HG02885 (cell line): ENCODE measurements around the gene AP5Z1.
A peak's percentile ranks its signal among the peaks of the same experiment; 100 is the strongest.

Experiments used
- ATAC-seq: cut with Tn5 transposase; IDR thresholded peaks from one replicate; pipeline ENCODE4 v1.9.1; 2021; ENCODE audit warnings: mild to moderate bottlenecking; ENCODE audit not compliant: unreplicated experiment, poor library complexity

Gene AP5Z1, protein sequence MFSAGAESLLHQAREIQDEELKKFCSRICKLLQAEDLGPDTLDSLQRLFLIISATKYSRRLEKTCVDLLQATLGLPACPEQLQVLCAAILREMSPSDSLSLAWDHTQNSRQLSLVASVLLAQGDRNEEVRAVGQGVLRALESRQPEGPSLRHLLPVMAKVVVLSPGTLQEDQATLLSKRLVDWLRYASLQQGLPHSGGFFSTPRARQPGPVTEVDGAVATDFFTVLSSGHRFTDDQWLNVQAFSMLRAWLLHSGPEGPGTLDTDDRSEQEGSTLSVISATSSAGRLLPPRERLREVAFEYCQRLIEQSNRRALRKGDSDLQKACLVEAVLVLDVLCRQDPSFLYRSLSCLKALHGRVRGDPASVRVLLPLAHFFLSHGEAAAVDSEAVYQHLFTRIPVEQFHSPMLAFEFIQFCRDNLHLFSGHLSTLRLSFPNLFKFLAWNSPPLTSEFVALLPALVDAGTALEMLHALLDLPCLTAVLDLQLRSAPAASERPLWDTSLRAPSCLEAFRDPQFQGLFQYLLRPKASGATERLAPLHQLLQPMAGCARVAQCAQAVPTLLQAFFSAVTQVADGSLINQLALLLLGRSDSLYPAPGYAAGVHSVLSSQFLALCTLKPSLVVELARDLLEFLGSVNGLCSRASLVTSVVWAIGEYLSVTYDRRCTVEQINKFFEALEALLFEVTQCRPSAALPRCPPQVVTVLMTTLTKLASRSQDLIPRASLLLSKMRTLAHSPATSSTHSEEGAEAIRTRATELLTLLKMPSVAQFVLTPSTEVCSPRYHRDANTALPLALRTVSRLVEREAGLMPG

DNA sequence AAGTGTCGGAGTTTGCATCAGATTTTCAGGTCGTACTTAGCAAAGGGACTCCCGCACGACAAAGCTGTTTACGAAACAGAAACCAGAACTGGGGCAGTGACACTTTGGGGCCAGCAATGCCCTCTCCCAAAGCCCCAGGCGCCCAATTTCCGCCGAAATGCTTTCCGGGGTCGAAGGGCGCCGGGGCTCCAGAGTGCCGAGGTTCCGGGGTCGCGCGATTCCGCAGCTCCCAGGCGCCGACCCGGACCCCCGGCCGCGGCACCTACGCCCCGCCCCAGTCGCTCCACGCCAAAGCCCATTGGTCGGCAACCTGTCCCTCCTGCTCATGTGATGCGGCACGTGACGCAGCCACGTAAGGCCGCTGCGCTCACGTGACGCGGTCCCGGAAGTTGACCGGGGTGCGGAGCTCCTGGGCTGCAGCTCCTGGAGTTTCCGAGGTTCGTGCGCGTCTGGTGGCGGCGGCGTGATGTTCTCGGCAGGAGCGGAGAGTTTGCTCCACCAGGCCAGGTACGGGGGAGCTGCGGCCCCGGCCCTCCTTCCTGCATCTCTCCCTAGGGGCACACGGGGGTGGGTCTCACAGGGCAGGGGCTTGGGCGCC is at the start of gene AP5Z1:
Gene AP5Z1 (plus strand): TSS at position 374 of the 598 bp plus-strand sequence. CDS start 93 bp downstream, at position 467.
- peak; percentile 94 for ATAC-seq

DNA sequence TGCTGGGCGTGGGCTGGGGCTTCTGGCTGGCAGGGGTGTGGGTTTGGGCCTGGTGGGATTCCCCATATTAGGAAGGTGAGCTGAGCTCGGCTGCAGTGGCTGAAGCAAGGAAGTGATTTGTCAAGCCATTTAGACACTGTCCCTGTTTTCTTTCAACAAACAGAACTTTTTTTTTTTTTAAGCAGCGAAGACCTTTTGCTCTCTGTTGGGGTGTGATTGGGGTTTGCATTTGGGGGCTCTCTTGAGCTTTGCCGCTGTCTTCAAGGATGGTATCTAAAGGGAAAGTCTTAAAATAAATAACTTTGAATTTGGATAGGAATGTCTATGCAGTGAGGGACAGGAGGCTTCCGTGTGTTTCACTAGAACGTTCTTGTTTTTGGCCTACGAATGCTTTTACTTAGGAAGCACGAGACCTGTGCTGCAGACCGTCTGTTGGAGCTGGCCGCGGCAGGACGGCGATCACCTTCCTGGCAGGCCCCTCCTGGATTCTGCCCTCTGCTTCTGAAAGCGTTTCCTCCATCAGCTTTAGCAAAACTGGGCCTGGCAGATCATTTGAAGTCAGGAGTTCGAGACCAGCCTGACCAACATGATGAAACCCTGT is 49.5 kb upstream of the AP5Z1 start:
- ATAC-seq = no peak

DNA sequence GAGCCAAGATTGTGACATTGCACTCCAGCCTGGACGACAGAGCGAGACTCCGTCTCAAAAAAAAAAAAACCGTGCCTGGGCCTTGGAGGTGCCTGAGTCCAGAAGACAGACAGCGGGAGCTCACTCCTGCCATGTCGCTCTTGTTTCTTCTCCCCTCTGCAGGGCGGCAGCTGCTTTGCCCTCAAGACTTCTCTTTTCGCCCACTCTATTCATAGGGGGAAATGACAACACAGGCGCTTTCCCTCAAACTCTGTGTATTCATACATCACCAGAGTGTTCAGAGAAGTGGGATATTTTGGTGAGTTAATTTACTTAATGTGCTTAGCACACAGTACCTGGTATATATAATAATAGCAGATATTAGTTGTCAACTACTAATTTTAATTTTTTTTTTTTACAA is 48.9 kb upstream of the AP5Z1 start:
- ATAC-seq = no peak

DNA sequence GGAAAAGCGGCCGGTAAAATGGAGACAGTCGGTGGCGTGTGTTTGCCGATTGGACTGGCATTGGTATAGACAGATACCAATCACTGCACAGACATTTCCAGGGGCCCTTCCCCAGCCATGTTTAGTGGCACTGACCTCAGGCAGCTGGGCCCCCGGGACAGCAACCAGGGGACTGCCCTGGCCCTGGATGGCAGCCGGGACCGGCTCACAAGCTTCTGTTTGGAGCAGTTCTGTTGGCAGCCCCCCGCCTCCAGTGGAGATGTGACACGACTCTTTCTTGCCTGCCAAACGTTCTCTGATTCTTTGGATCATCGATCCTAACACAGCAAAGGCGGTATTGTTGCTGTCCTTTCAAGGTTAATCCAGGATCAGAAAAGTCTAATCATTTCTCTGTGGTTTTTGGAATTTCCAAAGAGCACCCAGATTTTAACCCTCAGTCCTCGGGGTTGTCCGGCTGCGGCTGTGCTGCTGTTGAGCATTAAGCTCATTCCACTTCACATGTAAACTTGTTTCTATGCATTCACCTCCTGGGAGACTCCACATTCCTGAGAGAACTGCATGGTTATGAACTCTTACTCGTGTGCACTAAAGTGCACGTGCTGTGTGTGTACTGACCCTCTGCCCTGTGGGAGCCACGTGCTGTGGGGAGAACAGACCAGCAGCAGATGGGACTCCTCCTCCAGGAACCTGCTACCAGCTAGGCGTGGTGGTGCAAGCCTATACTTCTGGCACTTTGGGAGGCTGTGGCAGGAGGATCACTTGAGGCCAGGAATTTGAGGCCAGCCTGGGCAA is 47.3 kb upstream of the AP5Z1 start:
- ATAC-seq = no peak

DNA sequence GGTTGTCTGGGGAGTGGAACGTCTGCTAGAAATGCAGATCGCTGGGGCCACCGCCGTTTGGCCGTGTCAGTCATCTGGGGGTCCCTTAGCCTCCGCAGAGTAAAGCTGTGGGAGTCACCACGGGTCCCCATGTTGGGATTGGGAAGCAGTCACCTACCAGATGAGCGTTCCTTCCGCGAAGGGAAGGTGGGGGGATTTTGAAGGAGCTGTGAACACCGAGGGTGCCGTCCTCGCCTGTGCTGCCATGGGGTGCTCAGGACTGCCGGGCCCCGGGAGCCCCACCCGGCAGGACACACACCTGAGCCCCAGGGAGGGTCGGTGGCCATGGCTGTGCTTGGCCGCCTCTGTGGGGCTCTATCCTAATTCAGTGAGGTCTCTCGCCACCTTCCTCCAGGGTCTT is 46.2 kb upstream of the AP5Z1 start:
- ATAC-seq = no peak

DNA sequence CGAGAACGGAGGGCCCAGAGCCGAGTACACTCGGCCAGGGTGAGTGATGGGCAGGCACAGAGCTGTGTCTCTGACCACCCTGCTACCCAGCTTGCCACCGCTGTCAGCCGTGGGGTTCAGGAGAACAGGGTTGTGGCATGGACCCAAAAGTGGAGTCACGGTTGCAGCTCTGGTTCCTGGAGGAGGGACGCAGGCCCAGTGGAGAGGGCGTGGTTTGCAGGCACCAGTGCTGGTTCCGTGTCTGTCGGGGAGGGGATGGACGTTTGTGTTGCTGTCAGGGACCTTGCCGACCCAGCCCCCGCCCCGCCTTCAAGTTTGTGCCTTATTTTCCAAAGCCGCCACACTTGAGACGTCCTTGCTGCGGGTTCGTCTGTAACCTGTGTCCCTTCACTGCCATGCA is 45.1 kb upstream of the AP5Z1 start:
- ATAC-seq = no peak

DNA sequence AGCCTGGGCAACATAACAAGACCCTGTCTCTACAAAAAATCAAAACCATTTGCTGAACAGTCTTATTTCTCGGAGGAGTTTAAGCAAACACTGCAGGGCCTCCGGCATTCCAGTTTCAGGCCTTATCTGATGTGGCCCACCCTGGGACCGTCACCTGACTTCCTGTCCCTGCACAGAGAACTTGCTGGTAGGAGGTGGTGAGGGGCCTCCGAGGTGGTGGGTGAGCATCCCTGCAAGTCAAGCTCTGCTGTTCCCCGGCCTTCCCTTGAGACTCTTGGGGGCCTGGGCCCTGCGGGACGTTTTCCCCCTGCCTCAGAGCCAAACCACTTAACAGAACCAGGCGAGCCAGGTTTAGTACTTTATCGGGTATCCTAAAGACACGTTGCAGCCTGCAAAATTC is 44.5 kb upstream of the AP5Z1 start:
- no peak for ATAC-seq

DNA sequence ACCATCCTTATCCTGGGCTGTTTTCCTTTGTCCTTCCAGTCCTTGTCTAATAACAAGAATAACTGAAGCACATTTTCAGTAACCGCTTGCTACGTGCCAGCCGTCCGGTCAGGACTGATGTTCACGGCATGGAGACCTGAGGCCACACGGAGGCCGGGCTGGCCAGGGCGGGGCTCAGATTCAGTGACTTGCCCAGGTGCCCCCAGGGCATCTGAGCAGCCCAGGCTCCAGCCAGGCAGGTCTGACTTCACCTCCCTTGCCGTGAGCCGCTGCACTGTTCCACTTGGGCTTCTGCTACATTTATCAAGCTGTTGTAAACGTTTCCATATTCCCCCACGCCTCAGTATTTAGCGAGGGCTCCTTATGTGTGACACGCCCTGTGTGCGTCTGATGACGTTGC is 43.6 kb upstream of the AP5Z1 start:
- ATAC-seq = no peak

DNA sequence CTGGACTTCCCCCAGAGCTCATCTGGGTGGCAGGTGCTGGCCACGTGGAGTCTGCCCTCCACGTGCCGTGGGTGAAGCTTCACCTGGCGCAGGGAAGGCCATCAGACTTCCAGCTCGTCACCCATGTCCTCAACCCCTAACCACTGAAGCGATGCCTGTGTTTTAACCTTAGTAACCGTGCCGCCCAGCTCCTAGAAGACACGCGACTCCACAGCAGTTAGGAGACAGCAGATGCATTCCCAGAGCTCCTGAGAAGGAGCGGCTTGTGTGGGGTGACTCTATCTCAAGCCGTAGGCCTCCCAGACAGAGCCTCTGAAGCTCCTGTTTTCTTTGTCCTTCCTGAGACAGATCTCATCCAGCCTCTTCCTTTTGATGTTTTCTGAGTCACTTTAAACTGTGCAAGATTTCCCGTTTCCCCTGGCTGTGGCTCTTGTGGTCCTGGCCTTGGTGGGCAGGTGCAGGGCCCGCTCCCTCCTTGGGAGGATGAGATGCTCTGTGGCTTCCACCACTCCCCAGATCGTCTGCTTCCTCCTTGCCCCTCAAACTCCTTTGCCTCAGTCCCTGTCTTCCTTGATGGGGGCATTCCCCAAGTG is 41.4 kb upstream of the AP5Z1 start:
- no peak for ATAC-seq

DNA sequence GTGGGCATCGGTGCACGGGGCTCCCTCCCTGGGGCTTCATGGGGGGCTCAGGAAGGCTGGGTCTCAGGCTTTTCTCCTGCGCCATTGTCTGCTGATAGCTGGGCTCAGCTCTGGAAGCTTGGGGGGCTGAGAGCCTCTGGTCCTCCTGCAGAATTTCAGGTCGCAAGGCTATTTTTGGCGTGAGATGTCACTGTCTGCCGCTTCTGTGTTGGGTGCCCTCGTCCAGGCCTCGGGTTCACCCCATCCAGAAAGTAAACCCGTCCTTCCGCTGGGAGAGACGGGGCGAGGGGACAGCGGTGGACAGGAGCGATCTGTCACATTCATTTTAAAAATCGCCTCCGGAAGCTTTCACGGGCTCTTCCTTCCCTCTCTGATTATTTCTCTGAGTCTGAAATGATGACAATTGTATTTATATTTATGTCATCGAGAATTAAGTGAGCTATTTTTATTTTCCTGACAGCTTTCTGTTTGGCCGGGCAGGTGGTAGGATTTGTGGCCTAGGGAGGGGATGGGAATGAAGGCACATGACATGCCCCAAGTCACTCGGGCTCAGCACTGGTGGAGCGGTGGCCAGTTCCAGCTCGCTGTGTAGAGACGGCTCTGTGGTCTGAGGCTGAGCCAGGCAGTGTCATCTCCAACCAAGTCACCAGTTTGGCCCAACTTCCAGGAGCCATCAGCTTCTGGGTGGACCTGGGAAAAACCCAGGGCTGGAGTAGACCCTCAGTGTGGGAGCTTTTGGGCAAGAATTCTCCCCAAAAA is 40.7 kb upstream of the AP5Z1 start:
- ATAC-seq = no peak

DNA sequence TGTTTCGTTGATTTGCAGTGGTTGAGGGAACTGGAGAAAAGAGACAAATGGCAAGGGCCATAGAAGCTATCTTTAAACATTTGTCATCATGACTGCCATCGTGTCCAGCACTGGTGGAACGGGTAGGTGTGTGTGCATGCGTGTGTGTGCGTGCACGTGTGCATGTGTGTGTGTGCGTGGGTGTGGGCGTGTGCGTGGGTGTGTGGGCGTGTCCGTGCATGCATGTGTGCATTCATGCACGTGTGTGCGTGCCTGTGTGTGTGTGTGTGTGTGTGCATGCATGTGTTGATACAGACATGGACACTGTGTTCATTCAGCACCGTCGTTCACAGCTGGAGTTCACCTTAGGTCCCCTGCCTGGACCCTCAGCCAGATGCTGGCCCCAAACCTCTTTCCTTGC is 38.1 kb upstream of the AP5Z1 start:
- no peak for ATAC-seq

DNA sequence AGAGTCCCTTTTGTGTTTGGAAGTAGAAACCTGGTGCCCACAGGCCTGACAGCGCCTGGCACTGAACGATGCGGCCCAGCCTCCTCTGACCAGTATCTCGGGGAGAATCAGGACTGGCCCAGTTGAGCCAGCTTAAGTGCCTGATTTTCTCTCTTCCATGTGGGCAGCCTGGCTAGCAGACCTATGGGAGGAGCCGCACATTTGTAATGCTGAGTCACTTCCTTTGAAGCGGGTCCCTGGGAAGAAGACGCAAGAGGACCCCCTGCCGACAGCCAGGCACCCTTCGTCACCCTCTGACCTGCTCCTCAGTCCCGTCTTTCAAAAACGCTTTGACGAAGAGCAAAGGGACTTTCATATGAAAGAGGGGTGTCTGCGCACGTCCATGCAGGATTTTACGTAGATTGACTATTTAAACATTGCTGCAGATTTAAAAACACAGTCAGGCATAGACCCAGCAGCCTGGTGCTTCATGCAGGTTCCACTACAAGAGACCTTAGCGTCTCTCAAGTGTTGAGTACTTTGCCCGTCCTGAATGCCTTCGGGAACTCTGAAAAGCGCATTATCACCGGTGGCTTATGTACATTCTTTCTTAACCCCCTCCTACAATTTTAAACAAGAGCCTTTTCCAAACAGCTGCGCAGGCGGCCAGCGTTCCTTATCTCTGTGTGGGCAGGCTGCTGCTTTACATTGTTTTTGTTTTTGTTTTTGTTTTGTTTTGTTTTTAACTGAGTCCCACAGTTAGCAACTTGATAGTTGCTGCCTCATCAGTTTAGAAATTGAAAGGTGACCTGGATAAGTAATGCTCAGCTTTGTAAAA is 36.5 kb upstream of the AP5Z1 start:
- no peak for ATAC-seq

DNA sequence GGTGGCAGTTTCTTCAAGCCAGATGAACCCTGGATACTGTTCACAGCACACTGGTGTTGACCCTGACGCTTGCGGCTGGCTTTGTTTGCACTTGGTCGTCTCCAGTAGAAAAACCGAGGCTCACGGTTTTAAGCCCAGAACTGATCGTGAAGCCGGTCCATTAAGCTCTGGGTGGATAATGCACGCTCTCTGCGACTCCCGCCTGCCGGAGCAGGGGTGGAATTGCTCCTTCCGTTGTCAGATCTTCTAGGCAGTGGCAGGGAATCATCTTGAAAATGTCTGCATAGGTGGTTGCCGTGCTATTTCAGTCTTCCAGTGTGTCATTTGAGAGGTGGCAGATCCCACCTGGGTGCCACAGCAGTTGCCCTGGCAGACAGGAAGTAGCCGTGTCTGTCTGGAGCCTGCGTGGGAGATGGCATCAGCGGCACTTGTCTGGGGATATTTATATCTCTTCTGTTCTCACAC is 35.9 kb upstream of the AP5Z1 start:
- no peak for ATAC-seq

DNA sequence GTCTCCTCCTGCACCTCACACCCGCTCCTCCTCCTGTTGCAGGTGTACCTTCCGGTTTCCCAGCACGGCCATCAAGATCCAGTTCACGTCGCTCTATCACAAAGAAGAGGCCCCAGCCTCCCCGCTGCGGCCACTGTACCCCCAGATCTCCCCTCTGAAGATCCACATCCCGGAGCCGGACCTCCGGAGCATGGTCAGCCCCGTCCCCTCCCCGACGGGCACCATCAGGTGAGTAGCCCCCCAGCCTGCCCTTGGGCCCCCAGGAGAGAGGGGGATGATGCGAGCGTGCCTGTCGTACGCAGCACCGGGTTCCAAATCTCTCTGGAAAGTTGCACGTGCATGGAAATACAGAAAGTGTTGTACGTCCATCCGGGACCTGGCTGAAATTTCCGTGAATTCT is 34.6 kb upstream of the AP5Z1 start:
- no peak for ATAC-seq

DNA sequence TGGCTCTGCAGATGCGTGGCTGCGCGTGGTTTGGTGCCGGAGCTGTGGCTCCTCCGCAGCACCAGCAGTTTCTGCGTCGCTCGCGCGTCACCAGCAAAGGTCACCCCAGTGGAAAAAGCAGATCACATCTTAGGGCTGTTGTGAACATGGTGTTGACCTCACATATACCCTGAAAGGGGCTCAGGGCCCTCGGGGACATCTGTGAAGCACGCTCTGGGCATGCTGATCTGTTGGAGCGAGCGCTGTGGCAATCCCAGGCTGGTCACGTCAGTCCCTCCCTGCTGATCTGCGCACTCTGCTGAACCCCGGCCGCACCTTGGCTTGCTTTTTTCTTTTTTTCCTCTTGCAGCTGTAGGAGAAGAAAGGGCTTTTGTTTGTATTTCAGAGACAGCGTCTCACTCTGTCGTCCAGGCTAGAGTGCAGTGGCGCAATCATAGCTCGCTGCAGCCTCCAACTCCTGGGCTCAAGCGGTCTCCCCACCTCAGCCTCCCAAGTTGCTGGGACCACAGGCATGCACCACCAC is 33.3 kb upstream of the AP5Z1 start:
- ATAC-seq = no peak

DNA sequence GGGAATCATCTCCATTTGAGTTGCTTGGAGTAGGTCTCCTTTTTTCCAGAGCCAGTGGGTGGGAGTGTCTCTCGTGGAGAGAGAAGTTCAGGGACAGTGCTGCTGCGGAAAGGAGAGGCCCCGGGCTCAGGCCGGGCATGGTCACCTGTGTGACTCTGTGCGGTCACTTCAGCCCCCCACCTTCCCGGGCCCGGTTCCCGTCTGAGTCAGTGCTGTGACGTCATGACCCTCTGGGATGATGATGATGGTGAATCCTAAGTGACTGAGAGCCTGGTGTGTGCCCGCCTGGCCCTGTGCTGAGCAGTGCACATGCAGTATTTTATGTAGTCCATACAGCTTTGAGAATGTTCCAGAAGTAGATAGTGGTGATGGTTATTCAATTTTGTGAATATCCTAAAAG is 32.6 kb upstream of the AP5Z1 start:
- ATAC-seq = no peak

DNA sequence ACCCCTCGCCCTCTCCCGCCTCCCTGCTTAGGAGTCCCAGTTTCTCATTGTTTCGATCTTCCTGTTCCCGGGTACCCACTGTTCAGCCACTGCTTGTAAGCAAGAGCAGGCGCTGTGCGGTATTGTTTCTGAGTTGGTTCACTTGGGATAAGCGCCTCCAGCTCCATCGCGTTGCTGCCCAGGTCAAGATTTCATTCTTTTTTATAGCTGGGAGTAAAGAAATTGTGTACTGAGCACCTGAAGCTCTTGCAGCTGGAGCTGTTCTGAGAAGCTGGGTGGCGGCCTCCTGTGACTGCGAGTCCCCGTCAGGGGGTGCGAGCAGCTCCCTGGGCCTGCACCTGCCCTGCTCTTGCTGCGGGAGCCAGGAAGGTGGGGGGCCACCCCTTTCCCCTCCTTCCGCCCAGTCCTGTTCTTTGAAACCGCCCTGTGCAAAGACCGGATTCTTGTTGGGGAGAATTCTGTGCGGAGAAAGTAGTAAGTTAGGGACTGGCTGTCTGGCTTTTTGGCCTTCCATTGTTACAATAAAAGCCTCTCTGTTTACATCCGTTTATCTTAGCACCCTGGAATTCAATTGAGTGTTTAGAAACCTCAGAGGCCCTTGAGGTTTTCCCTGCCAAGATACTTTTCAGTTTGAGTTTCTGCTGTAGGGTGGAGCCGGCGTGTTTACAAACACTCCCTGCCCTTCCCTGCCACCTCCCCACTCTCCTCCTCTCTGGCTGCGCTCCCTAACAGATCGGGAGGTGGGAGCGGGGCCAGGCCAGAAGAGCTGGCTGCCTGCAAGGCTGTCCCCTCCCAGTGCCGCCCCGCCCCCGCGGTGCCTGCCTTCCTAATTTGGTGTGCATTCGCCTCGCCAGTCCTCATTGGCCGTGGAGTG is 30.8 kb upstream of the AP5Z1 start:
- ATAC-seq = peak; percentile 71
